OCI-LY7 (cell line): ENCODE measurements around the gene ACYP2.
"Not testable (repeated sequence)": the region's sequence is repeated elsewhere in the genome, so short reads cannot be mapped to it uniquely, and the experiment has no call there.

Experiments used
- EZH2phosphoT487 ChIP-seq: fragments of 200-600 bp; sonication (generic); IDR thresholded peaks from 2 replicates; pipeline ENCODE4 v1.6.1; 2018; ENCODE audit warnings: low read depth, borderline replicate concordance, mild to moderate bottlenecking, mixed run types, antibody characterized with exemption, low read length, moderate library complexity, mixed read lengths
- TF ChIP-seq, protein P1 (sequence below): fragments of 200-600 bp; sonication (generic); conservative IDR thresholded peaks from 2 replicates; pipeline ENCODE4 v1.5.1; 2014; ENCODE audit warnings: mild to moderate bottlenecking, antibody characterized with exemption, low read length, moderate library complexity, mixed read lengths

- TF ChIP-seq, protein P1, sequence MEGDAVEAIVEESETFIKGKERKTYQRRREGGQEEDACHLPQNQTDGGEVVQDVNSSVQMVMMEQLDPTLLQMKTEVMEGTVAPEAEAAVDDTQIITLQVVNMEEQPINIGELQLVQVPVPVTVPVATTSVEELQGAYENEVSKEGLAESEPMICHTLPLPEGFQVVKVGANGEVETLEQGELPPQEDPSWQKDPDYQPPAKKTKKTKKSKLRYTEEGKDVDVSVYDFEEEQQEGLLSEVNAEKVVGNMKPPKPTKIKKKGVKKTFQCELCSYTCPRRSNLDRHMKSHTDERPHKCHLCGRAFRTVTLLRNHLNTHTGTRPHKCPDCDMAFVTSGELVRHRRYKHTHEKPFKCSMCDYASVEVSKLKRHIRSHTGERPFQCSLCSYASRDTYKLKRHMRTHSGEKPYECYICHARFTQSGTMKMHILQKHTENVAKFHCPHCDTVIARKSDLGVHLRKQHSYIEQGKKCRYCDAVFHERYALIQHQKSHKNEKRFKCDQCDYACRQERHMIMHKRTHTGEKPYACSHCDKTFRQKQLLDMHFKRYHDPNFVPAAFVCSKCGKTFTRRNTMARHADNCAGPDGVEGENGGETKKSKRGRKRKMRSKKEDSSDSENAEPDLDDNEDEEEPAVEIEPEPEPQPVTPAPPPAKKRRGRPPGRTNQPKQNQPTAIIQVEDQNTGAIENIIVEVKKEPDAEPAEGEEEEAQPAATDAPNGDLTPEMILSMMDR = not testable (repeated sequence)
- TF ChIP-seq EZH2phosphoT487 = not testable (repeated sequence)
These were observed 149.7 kb downstream of the ACYP2 start for GRCh38 chr2:54265081-54265480.
